ENCODE results near the gene ICA1. TPM values are rescaled to one million over a fixed set of nuclear protein-coding genes. Genes with fewer than 3 reads are reported as not detected.

The ICA1 gene
- total and polyA plus RNA-seq, 2 experiments from 2014 or later = 45.2 to 83.7 TPM

DNA sequence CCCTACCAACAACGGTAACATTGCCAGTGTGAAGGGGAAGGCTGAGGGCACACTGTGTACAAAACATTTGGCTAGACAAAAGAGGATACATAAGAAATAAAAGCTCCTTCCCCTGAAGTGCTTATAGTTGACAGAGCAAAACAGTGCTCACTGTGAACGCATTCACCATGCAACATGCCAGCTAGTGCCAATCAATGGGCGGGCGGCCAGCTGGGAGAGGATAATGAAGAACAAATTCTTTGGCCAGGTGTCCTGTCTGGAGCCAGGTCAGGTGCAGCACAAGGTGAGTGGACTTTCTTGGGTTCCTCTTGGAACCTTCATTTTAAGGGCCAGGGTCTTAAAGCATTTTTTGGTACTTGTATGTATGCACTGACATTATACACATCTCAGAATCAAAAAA lies 106.1 kb downstream of the ICA1 start:
- Histone ChIP-seq H3K27me3 (ENCODE audit: insufficient read depth) (no peaks in the 10 kb centered on the region), H2AFZ (no peak overlapping the region), H3K4me2 (no peak overlapping the region), H4K20me1 (replicated peaks; ENCODE audit: insufficient read depth) (no peaks in the 10 kb centered on the region; the same call in 1 of the 2 replicates), H3K27ac (ENCODE audit: low read depth) (no peak overlapping the region), H3K4me1 (ENCODE audit: insufficient read depth) (no peaks in the 10 kb centered on the region; the same call in 1 of the 2 replicates), H3K79me2 (replicated peaks; ENCODE audit: insufficient read depth) (no peaks in the 10 kb centered on the region), H3F3A (replicated peaks; ENCODE audit: low read depth) (no peaks in the 10 kb centered on the region), H3K9me2 (ENCODE audit: insufficient read depth) (peaks cover 10% of the 10 kb centered on the region; the same call in 1 of the 2 replicates), H3K36me3 (ENCODE audit: insufficient read depth) (peaks cover 6% of the 10 kb centered on the region; the same call in 1 of the 2 replicates), H3K4me3 (no peak overlapping the region)
- Mint-ChIP-seq H3K27ac (no peak overlapping the region), H3K4me1 (peaks cover 18% of the 10 kb centered on the region), H3K9me3 (peaks cover 6% of the 10 kb centered on the region), H3K36me3 (ENCODE audit: low read depth) (peaks cover 10% of the 10 kb centered on the region), H3K4me3 (no peak overlapping the region), H3K27me3 (ENCODE audit: insufficient read depth, low read depth, poor library complexity) (no peaks in the 10 kb centered on the region)
- no peak for DNase-seq (ENCODE audit: low spot score)
- TF ChIP-seq ZNF331 (CRISPR knock-in tag; IDR thresholded peaks at IDR 0.05; ENCODE audit: low read depth) = no peak
- no peak for TF ChIP-seq NANOG (IDR thresholded peaks at IDR 0.05; ENCODE audit: borderline replicate concordance)
- no peak for TF ChIP-seq CREB1 (CRISPR knock-in tag; IDR thresholded peaks at IDR 0.05; ENCODE audit: low read depth)
- TF ChIP-seq, protein P1, sequence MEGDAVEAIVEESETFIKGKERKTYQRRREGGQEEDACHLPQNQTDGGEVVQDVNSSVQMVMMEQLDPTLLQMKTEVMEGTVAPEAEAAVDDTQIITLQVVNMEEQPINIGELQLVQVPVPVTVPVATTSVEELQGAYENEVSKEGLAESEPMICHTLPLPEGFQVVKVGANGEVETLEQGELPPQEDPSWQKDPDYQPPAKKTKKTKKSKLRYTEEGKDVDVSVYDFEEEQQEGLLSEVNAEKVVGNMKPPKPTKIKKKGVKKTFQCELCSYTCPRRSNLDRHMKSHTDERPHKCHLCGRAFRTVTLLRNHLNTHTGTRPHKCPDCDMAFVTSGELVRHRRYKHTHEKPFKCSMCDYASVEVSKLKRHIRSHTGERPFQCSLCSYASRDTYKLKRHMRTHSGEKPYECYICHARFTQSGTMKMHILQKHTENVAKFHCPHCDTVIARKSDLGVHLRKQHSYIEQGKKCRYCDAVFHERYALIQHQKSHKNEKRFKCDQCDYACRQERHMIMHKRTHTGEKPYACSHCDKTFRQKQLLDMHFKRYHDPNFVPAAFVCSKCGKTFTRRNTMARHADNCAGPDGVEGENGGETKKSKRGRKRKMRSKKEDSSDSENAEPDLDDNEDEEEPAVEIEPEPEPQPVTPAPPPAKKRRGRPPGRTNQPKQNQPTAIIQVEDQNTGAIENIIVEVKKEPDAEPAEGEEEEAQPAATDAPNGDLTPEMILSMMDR (conservative IDR thresholded peaks at IDR 0.05; ENCODE audit: low read depth in 2 of 2) = no peak
- TF ChIP-seq EZH2phosphoT487 (IDR thresholded peaks at IDR 0.05; ENCODE audit: unreplicated experiment) = no peak
- TF ChIP-seq, protein P2, sequence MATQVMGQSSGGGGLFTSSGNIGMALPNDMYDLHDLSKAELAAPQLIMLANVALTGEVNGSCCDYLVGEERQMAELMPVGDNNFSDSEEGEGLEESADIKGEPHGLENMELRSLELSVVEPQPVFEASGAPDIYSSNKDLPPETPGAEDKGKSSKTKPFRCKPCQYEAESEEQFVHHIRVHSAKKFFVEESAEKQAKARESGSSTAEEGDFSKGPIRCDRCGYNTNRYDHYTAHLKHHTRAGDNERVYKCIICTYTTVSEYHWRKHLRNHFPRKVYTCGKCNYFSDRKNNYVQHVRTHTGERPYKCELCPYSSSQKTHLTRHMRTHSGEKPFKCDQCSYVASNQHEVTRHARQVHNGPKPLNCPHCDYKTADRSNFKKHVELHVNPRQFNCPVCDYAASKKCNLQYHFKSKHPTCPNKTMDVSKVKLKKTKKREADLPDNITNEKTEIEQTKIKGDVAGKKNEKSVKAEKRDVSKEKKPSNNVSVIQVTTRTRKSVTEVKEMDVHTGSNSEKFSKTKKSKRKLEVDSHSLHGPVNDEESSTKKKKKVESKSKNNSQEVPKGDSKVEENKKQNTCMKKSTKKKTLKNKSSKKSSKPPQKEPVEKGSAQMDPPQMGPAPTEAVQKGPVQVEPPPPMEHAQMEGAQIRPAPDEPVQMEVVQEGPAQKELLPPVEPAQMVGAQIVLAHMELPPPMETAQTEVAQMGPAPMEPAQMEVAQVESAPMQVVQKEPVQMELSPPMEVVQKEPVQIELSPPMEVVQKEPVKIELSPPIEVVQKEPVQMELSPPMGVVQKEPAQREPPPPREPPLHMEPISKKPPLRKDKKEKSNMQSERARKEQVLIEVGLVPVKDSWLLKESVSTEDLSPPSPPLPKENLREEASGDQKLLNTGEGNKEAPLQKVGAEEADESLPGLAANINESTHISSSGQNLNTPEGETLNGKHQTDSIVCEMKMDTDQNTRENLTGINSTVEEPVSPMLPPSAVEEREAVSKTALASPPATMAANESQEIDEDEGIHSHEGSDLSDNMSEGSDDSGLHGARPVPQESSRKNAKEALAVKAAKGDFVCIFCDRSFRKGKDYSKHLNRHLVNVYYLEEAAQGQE (IDR thresholded peaks at IDR 0.05; ENCODE audit: unreplicated experiment) = no peak
- TF ChIP-seq EZH2 (IDR thresholded peaks at IDR 0.05; ENCODE audit: low read depth, unreplicated experiment) = no peak
- TF ChIP-seq, protein P3, sequence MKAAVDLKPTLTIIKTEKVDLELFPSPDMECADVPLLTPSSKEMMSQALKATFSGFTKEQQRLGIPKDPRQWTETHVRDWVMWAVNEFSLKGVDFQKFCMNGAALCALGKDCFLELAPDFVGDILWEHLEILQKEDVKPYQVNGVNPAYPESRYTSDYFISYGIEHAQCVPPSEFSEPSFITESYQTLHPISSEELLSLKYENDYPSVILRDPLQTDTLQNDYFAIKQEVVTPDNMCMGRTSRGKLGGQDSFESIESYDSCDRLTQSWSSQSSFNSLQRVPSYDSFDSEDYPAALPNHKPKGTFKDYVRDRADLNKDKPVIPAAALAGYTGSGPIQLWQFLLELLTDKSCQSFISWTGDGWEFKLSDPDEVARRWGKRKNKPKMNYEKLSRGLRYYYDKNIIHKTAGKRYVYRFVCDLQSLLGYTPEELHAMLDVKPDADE (IDR thresholded peaks at IDR 0.05) = no peak
- no peak for ATAC-seq

DNA sequence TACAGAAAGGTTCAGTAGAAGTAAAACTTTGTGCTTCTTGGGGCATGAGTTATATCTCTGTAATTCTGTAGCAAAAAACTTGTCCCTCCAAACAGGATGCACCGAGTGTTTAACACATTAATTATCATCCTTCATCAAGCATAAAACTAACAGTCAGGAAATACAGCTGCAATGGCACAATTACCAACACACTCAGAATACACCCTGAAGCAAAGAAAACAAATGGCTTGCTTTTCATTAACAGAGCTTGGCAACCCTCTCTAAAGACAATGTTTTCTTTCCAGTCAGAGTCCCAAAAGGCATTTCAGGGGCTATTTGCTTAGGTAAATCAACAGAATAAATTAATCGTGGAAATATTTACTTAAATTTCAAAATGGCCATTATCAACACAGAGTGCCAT lies 107.7 kb downstream of the ICA1 start:
- Histone ChIP-seq H3K4me1 (ENCODE audit: insufficient read depth) (peaks cover 7% of the 10 kb centered on the region), H3K27ac (ENCODE audit: low read depth) (no peak overlapping the region), H3K36me3 (ENCODE audit: insufficient read depth) (peaks cover 6% of the 10 kb centered on the region; the same call in 1 of the 2 replicates), H3K79me2 (replicated peaks; ENCODE audit: insufficient read depth) (no peaks in the 10 kb centered on the region), H2AFZ (no peak overlapping the region), H3K9me2 (ENCODE audit: insufficient read depth) (peaks cover 10% of the 10 kb centered on the region; the same call in 1 of the 2 replicates), H3K27me3 (ENCODE audit: insufficient read depth) (no peaks in the 10 kb centered on the region), H3F3A (replicated peaks; ENCODE audit: low read depth) (no peaks in the 10 kb centered on the region), H4K20me1 (replicated peaks; ENCODE audit: insufficient read depth) (no peaks in the 10 kb centered on the region; the same call in 1 of the 2 replicates), H3K4me3 (no peak overlapping the region), H3K4me2 (no peak overlapping the region)
- no peak for TF ChIP-seq EZH2 (IDR thresholded peaks at IDR 0.05; ENCODE audit: low read depth, unreplicated experiment)
- no peak for TF ChIP-seq ZNF331 (CRISPR knock-in tag; IDR thresholded peaks at IDR 0.05; ENCODE audit: low read depth)
- TF ChIP-seq, protein P3 (IDR thresholded peaks at IDR 0.05) = no peak
- TF ChIP-seq JUNB (IDR thresholded peaks at IDR 0.05; ENCODE audit: unreplicated experiment) = no peak
- no peak for TF ChIP-seq POLR2AphosphoS5 (IDR thresholded peaks at IDR 0.05; ENCODE audit: low read depth)
- TF ChIP-seq, protein P1 (conservative IDR thresholded peaks at IDR 0.05; ENCODE audit: low read depth in 2 of 2) = no peak
- Mint-ChIP-seq H3K36me3 (ENCODE audit: low read depth) (peaks cover 10% of the 10 kb centered on the region), H3K27me3 (ENCODE audit: insufficient read depth, low read depth, poor library complexity) (no peaks in the 10 kb centered on the region), H3K27ac (no peak overlapping the region; the same call in 1 of the 2 replicates), H3K9me3 (peaks cover 6% of the 10 kb centered on the region), H3K4me3 (no peak overlapping the region), H3K4me1 (peaks cover 18% of the 10 kb centered on the region)
- ATAC-seq = no peak
- DNase-seq (ENCODE audit: low spot score) = no peak
